Fibroblast of lung (primary cell): ENCODE measurements around the gene SFT2D3. TPM values are rescaled to one million over a fixed set of nuclear protein-coding genes. Genes with fewer than 3 reads are reported as not detected.

ENCODE experiments used
- DNase-seq, 2 donors: peaks; one replicate each; pipeline versions ENCODE4 v3.0.0 to v3.0.0-alpha.2; 2010; ENCODE audit warnings: low read depth in 2 of 2
- H2AFZ ChIP-seq: 2 replicates; pipeline ENCODE4 v1.5.1; 2012; ENCODE audit warnings: low read length, control low read depth, inconsistent platforms
- H3K27ac ChIP-seq: 2 replicates; pipeline ENCODE4 v1.5.1; 2011; ENCODE audit warnings: low read length, control low read depth; ENCODE audit not compliant: insufficient read depth
- H3K27me3 ChIP-seq: 2 replicates; pipeline ENCODE4 v1.5.1; 2011; ENCODE audit warnings: mild to moderate bottlenecking, low read length; ENCODE audit not compliant: control insufficient read depth, insufficient read depth
- H3K36me3 ChIP-seq: 2 replicates; pipeline ENCODE4 v1.5.1; 2011; ENCODE audit warnings: low read length; ENCODE audit not compliant: control insufficient read depth, insufficient read depth
- H3K4me1 ChIP-seq: 2 replicates; pipeline ENCODE4 v1.5.1; 2011; ENCODE audit warnings: low read length; ENCODE audit not compliant: control insufficient read depth, insufficient read depth; ENCODE audit errors: extremely low read depth
- H3K4me2 ChIP-seq: 2 replicates; pipeline ENCODE4 v1.5.1; 2011; ENCODE audit warnings: low read length, control low read depth; ENCODE audit not compliant: insufficient read depth; ENCODE audit errors: extremely low read depth
- H3K4me3 ChIP-seq, 4 experiments: fragments of 200-600 bp in 1 of 4; sonication (generic) in 1 of 4; replicated peaks in 1 of 4; 2 replicates each; pipeline ENCODE4 v1.5.1; 2011 to 2016; ENCODE audit warnings: low read length in 4 of 4, low read depth in 3 of 4, mild to moderate bottlenecking in 3 of 4, control low read depth in 2 of 4, inconsistent platforms in 1 of 4, mixed read lengths in 1 of 4; ENCODE audit not compliant: insufficient read depth in 1 of 4; ENCODE audit errors: control extremely low read depth in 1 of 4
- H3K79me2 ChIP-seq: 2 replicates; pipeline ENCODE4 v1.5.1; 2012; ENCODE audit warnings: mild to moderate bottlenecking, low read length, inconsistent platforms; ENCODE audit not compliant: control insufficient read depth, insufficient read depth
- H3K9ac ChIP-seq: 2 replicates; pipeline ENCODE4 v1.5.1; 2011; ENCODE audit warnings: mild to moderate bottlenecking, low read length, control low read depth; ENCODE audit not compliant: insufficient read depth
- H3K9me3 ChIP-seq: 2 replicates; pipeline ENCODE4 v1.5.1; 2012; ENCODE audit warnings: low read depth, low read length; ENCODE audit not compliant: control insufficient read depth, insufficient read depth
- H4K20me1 ChIP-seq: 2 replicates; pipeline ENCODE4 v1.5.1; 2011; ENCODE audit warnings: low read length; ENCODE audit not compliant: control insufficient read depth, insufficient read depth; ENCODE audit errors: extremely low read depth
- EZH2 ChIP-seq: IDR thresholded peaks from 2 replicates; pipeline ENCODE4 v1.5.1; 2012; ENCODE audit warnings: low read length, control low read depth, mild to moderate bottlenecking; ENCODE audit errors: missing control alignments
- polyA plus RNA-seq, 2 donors: library from polyadenylated mRNA; depleted of rRNA in 1 of 2; stranded (reverse) in 1 of 2; unstranded in 1 of 2; fragments of >200 nt; gene quantifications; 2 replicates each; pipeline ENCODE4 v1.2.1, GENCODE V29; 2011 to 2012; ENCODE audit warnings: missing spikeins in 1 of 2
- total RNA-seq: library from RNA; depleted of rRNA; stranded (reverse); fragments of >200 nt; gene quantifications from 2 replicates; pipeline ENCODE4 v1.2.1, GENCODE V29; 2014
- TF ChIP-seq, protein P1 (sequence below), 2 donors: IDR thresholded peaks in 1 of 2; conservative IDR thresholded peaks in 1 of 2; 1 replicate in 1 of 2; 2 replicates in 1 of 2; pipeline ENCODE4 v1.5.1; 2011 to 2012; ENCODE audit warnings: low read length in 2 of 2, control low read depth in 1 of 2, inconsistent platforms in 1 of 2, low read depth in 1 of 2, mild to moderate bottlenecking in 1 of 2

The SFT2D3 gene
- total and polyA plus RNA-seq, 2 donors (not counting 1 experiment from before 2014, with no cell fraction given), result 4.1 to 5.5 TPM

- Histone ChIP-seq H3K27me3 (no peaks in the 10 kb centered on the region), H3K79me2 (no peaks in the 10 kb centered on the region), H3K36me3 (peaks cover 2% of the 10 kb centered on the region), H3K9me3 (no peaks in the 10 kb centered on the region), H3K4me3 (peak overlapping the region; percentile 9 to 47 (median 26)), H4K20me1 (no peaks in the 10 kb centered on the region), H3K4me2 (peak overlapping the region; percentile 53), H2AFZ (no peak overlapping the region), H3K27ac (peak overlapping the region; percentile 22), H3K4me1 (peaks cover 6% of the 10 kb centered on the region), H3K9ac (no peak overlapping the region)
- no peak for TF ChIP-seq EZH2
- TF ChIP-seq, protein P1, sequence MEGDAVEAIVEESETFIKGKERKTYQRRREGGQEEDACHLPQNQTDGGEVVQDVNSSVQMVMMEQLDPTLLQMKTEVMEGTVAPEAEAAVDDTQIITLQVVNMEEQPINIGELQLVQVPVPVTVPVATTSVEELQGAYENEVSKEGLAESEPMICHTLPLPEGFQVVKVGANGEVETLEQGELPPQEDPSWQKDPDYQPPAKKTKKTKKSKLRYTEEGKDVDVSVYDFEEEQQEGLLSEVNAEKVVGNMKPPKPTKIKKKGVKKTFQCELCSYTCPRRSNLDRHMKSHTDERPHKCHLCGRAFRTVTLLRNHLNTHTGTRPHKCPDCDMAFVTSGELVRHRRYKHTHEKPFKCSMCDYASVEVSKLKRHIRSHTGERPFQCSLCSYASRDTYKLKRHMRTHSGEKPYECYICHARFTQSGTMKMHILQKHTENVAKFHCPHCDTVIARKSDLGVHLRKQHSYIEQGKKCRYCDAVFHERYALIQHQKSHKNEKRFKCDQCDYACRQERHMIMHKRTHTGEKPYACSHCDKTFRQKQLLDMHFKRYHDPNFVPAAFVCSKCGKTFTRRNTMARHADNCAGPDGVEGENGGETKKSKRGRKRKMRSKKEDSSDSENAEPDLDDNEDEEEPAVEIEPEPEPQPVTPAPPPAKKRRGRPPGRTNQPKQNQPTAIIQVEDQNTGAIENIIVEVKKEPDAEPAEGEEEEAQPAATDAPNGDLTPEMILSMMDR (conservative IDR thresholded peaks at IDR 0.05 in 1 of 2, IDR thresholded peaks at IDR 0.05 in 1 of 2; ENCODE audit: low read depth in 1 of 2, low read length in 2 of 2), result no peak
- peak; percentile 39 to 61 for DNase-seq
Observed at GRCh38 chr2:127733816-127734537, 32.7 kb downstream of the SFT2D3 start.

DNA sequence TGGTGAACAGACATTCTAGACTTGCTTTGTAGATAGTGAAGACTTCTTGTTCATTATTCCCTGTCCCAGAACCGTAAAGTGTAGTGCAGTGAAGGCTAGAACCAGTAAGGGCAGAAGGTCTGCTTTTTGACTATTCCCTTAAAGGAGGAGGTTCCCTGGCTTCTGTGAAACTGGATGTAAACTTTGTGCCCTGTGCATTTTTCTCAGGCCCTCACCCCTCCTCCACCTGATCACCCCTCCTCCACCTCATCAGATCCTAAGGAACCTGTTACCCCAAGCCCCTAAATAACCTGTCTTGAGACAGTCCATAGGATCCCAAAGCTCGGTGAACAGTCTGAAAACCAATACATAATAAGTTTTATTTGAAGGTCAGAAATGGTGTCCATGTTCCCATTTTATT, 33.7 kb downstream of the SFT2D3 start:
- TF ChIP-seq EZH2, result no peak
- TF ChIP-seq, protein P1 (conservative IDR thresholded peaks at IDR 0.05 in 1 of 2, IDR thresholded peaks at IDR 0.05 in 1 of 2; ENCODE audit: low read depth in 1 of 2, low read length in 2 of 2), result no peak
- H3K4me2 ChIP-seq, result no peak overlapping the region
- H3K27me3 ChIP-seq, result no peaks in the 10 kb centered on the region
- H3K4me1 ChIP-seq, result peaks cover 6% of the 10 kb centered on the region
- H3K27ac ChIP-seq, result no peak overlapping the region
- no peaks in the 10 kb centered on the region for H4K20me1 ChIP-seq
- no peak overlapping the region for H2AFZ ChIP-seq
- H3K79me2 ChIP-seq, result no peaks in the 10 kb centered on the region
- no peak overlapping the region for H3K4me3 ChIP-seq
- H3K9ac ChIP-seq, result no peak overlapping the region
- DNase-seq, result no peak
- no peaks in the 10 kb centered on the region for H3K9me3 ChIP-seq
- peaks cover 2% of the 10 kb centered on the region for H3K36me3 ChIP-seq

DNA sequence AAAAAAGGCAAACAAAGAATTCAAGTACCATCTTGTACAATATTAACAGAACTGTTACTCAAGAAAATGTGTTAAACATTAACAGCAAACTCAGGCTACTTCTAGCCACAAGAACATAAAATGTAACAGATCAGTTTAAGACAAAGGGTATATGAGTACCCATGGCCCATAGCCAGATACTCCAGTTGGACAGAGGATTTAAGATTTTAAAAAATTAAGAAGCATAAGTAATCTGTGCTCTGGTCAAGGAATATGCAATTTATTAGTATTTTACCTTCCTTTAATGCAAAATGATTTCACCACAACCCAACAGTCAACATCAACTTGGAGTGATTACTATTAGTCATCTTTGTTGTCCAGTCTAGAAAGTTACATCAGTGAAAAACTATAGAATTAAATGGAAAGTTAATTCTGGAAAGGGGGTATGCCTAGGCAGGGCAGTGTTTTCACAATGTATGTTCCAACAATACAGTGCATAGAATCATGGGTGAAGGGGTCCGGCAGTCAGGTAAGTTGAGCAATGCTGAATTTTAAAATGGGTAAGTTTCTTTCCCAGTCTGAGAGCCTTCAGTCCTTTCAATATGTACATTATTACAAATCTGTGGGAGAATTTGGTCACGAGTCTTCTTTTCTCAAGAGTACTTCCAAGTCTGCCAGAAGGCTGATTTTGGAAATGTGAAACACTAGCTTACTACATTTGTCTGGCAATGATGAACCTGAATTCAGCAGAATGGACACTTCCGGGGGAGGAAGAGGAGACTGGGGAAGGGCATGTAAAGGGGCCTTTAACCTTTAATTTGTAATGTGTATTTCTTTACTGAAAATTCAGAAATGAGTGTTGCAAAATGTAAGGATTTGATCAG, 34.5 kb downstream of the SFT2D3 start:
- no peaks in the 10 kb centered on the region for H3K27me3 ChIP-seq
- no peaks in the 10 kb centered on the region for H3K9me3 ChIP-seq
- no peaks in the 10 kb centered on the region for H3K79me2 ChIP-seq
- no peaks in the 10 kb centered on the region for H4K20me1 ChIP-seq
- H3K9ac ChIP-seq, result no peak overlapping the region
- TF ChIP-seq, protein P1 (conservative IDR thresholded peaks at IDR 0.05 in 1 of 2, IDR thresholded peaks at IDR 0.05 in 1 of 2; ENCODE audit: low read depth in 1 of 2, low read length in 2 of 2), result no peak
- no peak for TF ChIP-seq EZH2
- peaks cover 2% of the 10 kb centered on the region for H3K36me3 ChIP-seq
- no peak overlapping the region for H3K4me3 ChIP-seq
- H3K4me1 ChIP-seq, result peaks cover 6% of the 10 kb centered on the region
- DNase-seq, result peak in 1 of 2 donors; percentile 3
- H3K27ac ChIP-seq, result no peak overlapping the region
- H2AFZ ChIP-seq, result no peak overlapping the region
- H3K4me2 ChIP-seq, result no peak overlapping the region
